VCaP (cell line): ENCODE data around the gene SULT2B1.
A peak's percentile ranks its signal among the peaks of the same experiment; 100 is the strongest.

Experiments
- H3K27ac ChIP-seq: fragments of 450-650 bp; 2 replicates; pipeline ENCODE4 v1.5.1; 2017
- CTCF ChIP-seq: fragments of 450-650 bp; conservative IDR thresholded peaks from 2 replicates; pipeline ENCODE4 v1.5.1; 2017; ENCODE audit warnings: mild to moderate bottlenecking, moderate library complexity

The SULT2B1 gene

GRCh38 chr19:48587387-48587786 lies 35.4 kb downstream of the SULT2B1 start:
- no peak for TF ChIP-seq CTCF
- no peak overlapping the region for H3K27ac ChIP-seq

GRCh38 chr19:48588670-48589401 lies 36.9 kb downstream of the SULT2B1 start:
- peak overlapping the region; percentile 9; the same call in 1 of the 2 replicates for H3K27ac ChIP-seq
- peak; percentile 98 for TF ChIP-seq CTCF

GRCh38 chr19:48591021-48591420 lies 39.0 kb downstream of the SULT2B1 start:
- no peak for TF ChIP-seq CTCF
- no peak overlapping the region for H3K27ac ChIP-seq

- no peak overlapping the region for H3K27ac ChIP-seq
- no peak for TF ChIP-seq CTCF
Observed at GRCh38 chr19:48595171-48595570, 43.2 kb downstream of the SULT2B1 start.

- H3K27ac ChIP-seq: no peak overlapping the region
- no peak for TF ChIP-seq CTCF
Observed at GRCh38 chr19:48595833-48596232, 43.9 kb downstream of the SULT2B1 start.

- TF ChIP-seq CTCF: no peak
- H3K27ac ChIP-seq: no peak overlapping the region
Observed at GRCh38 chr19:48596237-48596636, 44.3 kb downstream of the SULT2B1 start.

- no peak for TF ChIP-seq CTCF
- H3K27ac ChIP-seq: no peak overlapping the region
Observed at GRCh38 chr19:48596679-48597465, 44.9 kb downstream of the SULT2B1 start.
